ENCODE data around the gene STPG3. TPM values are rescaled to one million over a fixed set of nuclear protein-coding genes. Genes with fewer than 3 reads are reported as not detected.

STPG3 gene
- total and polyA plus RNA-seq, 9 of the 15 experiments (the other 6 are each of a cell fraction or from before 2014, with no cell fraction given), result not detected

GRCh38 chr9:137240318-137240840 is 10.7 kb upstream of the STPG3 start (continued):
- TF ChIP-seq ZBTB40 (IDR thresholded peaks at IDR 0.05) (no peak), ZBTB40 (CRISPR knock-in tag; IDR thresholded peaks at IDR 0.05) (no peak), KLF10 (CRISPR knock-in tag; IDR thresholded peaks at IDR 0.05) (no peak), E2F3 (CRISPR knock-in tag; IDR thresholded peaks at IDR 0.05) (0 out of 2 replicates have a peak, but pooled peaks have one; percentile 69), CBX3 (IDR thresholded peaks at IDR 0.05; ENCODE audit: borderline replicate concordance in 1 of 2, low read length in 2 of 2) (peak in 1 of 2 experiments; percentile 68; a peak in 2 of 3 replicates), SREBF1 (IDR thresholded peaks at IDR 0.05; ENCODE audit: borderline replicate concordance, low read depth, low read length) (no peak), CEBPB (tag; IDR thresholded peaks at IDR 0.05) (no peak), TAF1 (IDR thresholded peaks at IDR 0.05; ENCODE audit: control insufficient read depth, extremely low read depth, insufficient read depth, low read length, severe bottlenecking) (no peak), NRF1 (conservative IDR thresholded peaks at IDR 0.05 in 1 of 2, IDR thresholded peaks at IDR 0.05 in 1 of 2) (no peak; a peak in 1 of 4 replicates), YY1 (IDR thresholded peaks at IDR 0.05; ENCODE audit: borderline replicate concordance in 1 of 3, control insufficient read depth in 1 of 3, extremely low read depth in 1 of 3, insufficient read depth in 3 of 3, insufficient read length in 1 of 3, insufficient replicate concordance in 2 of 3, low read depth in 1 of 3, low read length in 2 of 3) (peak in 2 of 3 experiments; percentile 39 to 52), SREBF2 (CRISPR knock-in tag; IDR thresholded peaks at IDR 0.05) (no peak), ZFP36 (IDR thresholded peaks at IDR 0.05; ENCODE audit: low read depth, low read length, partially characterized antibody) (no peak), CBX5 (IDR thresholded peaks at IDR 0.05; ENCODE audit: borderline replicate concordance, low read depth) (no peak), RAD51 (IDR thresholded peaks at IDR 0.05; ENCODE audit: borderline replicate concordance, low read depth) (peak; percentile 43)
- TF ChIP-seq, protein P1, sequence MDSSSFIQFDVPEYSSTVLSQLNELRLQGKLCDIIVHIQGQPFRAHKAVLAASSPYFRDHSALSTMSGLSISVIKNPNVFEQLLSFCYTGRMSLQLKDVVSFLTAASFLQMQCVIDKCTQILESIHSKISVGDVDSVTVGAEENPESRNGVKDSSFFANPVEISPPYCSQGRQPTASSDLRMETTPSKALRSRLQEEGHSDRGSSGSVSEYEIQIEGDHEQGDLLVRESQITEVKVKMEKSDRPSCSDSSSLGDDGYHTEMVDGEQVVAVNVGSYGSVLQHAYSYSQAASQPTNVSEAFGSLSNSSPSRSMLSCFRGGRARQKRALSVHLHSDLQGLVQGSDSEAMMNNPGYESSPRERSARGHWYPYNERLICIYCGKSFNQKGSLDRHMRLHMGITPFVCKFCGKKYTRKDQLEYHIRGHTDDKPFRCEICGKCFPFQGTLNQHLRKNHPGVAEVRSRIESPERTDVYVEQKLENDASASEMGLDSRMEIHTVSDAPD (CRISPR knock-in tag; IDR thresholded peaks at IDR 0.05), result no peak; the same call in 1 of the 2 replicates
- TF ChIP-seq, protein P2, sequence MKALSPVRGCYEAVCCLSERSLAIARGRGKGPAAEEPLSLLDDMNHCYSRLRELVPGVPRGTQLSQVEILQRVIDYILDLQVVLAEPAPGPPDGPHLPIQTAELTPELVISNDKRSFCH (CRISPR knock-in tag; IDR thresholded peaks at IDR 0.05), result no peak
- TF ChIP-seq, protein P2 (tag; IDR thresholded peaks at IDR 0.05), result peak; percentile 91
